BE2C (cell line): ENCODE data around the gene YBX1.

Source experiments
- DNase-seq: peaks from one replicate; pipeline ENCODE4 v3.0.0-alpha.2; 2020
- H3K27me3 ChIP-seq: fragments of 250-450 bp; sonication (Bioruptor Pico); 2 replicates; pipeline ENCODE4 v1.5.1; 2020; ENCODE audit warnings: mild to moderate bottlenecking
- H3K36me3 ChIP-seq: fragments of 250-450 bp; sonication (Bioruptor Pico); 2 replicates; pipeline ENCODE4 v1.5.1; 2020; ENCODE audit warnings: mild to moderate bottlenecking
- H3K4me1 ChIP-seq: fragments of 250-450 bp; sonication (Bioruptor Pico); 2 replicates; pipeline ENCODE4 v1.5.1; 2020
- H3K4me3 ChIP-seq: 2 replicates; pipeline ENCODE4 v1.5.1; 2011; ENCODE audit warnings: low read depth, low read length
- H3K9me3 ChIP-seq: fragments of 250-450 bp; sonication (Bioruptor Pico); 2 replicates; pipeline ENCODE4 v1.5.1; 2020
- CTCF ChIP-seq: IDR thresholded peaks from 2 replicates; pipeline ENCODE4 v1.5.1; 2012; ENCODE audit warnings: mild to moderate bottlenecking, low read depth, low read length

The YBX1 gene

GRCh38 chr1:42738678-42739226, 56.5 kb downstream of the YBX1 start:
- H3K9me3 ChIP-seq: no peaks in the 10 kb centered on the region
- DNase-seq: no peak
- H3K36me3 ChIP-seq: no peaks in the 10 kb centered on the region
- H3K4me1 ChIP-seq: no peaks in the 10 kb centered on the region
- TF ChIP-seq CTCF: no peak
- no peak overlapping the region for H3K4me3 ChIP-seq
- H3K27me3 ChIP-seq: no peaks in the 10 kb centered on the region

GRCh38 chr1:42739753-42740700, 57.8 kb downstream of the YBX1 start, which contains the start of gene CLDN19:
CLDN19 (minus strand) TSS chr1:42740236; CDS start chr1:42740063, 173 bp downstream.
- Histone ChIP-seq H3K9me3 (no peaks in the 10 kb centered on the region), H3K36me3 (no peaks in the 10 kb centered on the region), H3K27me3 (no peaks in the 10 kb centered on the region), H3K4me3 (no peak within 1 kb of the TSS), H3K4me1 (no peaks in the 10 kb centered on the region)
- DNase-seq: no peak
- TF ChIP-seq CTCF: no peak

- Histone ChIP-seq H3K36me3 (no peaks in the 10 kb centered on the region), H3K4me3 (no peak overlapping the region), H3K4me1 (no peaks in the 10 kb centered on the region), H3K9me3 (no peaks in the 10 kb centered on the region), H3K27me3 (no peaks in the 10 kb centered on the region)
- no peak for TF ChIP-seq CTCF
- DNase-seq: no peak
Observed at GRCh38 chr1:42740851-42741580, 58.8 kb downstream of the YBX1 start.

- peaks cover 1% of the 10 kb centered on the region; the same call in 1 of the 2 replicates for H3K36me3 ChIP-seq
- DNase-seq: no peak
- H3K9me3 ChIP-seq: no peaks in the 10 kb centered on the region
- H3K4me1 ChIP-seq: no peaks in the 10 kb centered on the region
- no peaks in the 10 kb centered on the region for H3K27me3 ChIP-seq
- no peak for TF ChIP-seq CTCF
- no peak overlapping the region for H3K4me3 ChIP-seq
Observed at GRCh38 chr1:42741706-42742105, 59.5 kb downstream of the YBX1 start.

- H3K4me1 ChIP-seq: no peaks in the 10 kb centered on the region
- no peaks in the 10 kb centered on the region for H3K27me3 ChIP-seq
- H3K4me3 ChIP-seq: no peak overlapping the region
- peaks cover 4% of the 10 kb centered on the region; the same call in 1 of the 2 replicates for H3K36me3 ChIP-seq
- no peaks in the 10 kb centered on the region for H3K9me3 ChIP-seq
- TF ChIP-seq CTCF: no peak
- DNase-seq: no peak
Observed at GRCh38 chr1:42742141-42742540, 59.9 kb downstream of the YBX1 start.
